Measurements from ENCODE around the gene PGBD2. TPM values are rescaled to one million over a fixed set of nuclear protein-coding genes. Genes with fewer than 3 reads are reported as not detected.

The PGBD2 gene
- total and polyA plus RNA-seq, 2 of the 13 experiments (the other 11 are each of a cell fraction or from before 2014, with no cell fraction given) = 6.0 to 7.4 TPM

- no peak for TF ChIP-seq ZBTB40 (IDR thresholded peaks at IDR 0.05)
- TF ChIP-seq ZBTB40 (CRISPR knock-in tag; IDR thresholded peaks at IDR 0.05) = 0 out of 2 replicates have a peak, but pooled peaks have one; percentile 22
- TF ChIP-seq ZNF333 (CRISPR knock-in tag; IDR thresholded peaks at IDR 0.05; ENCODE audit: borderline replicate concordance) = no peak
- TF ChIP-seq, protein P1, sequence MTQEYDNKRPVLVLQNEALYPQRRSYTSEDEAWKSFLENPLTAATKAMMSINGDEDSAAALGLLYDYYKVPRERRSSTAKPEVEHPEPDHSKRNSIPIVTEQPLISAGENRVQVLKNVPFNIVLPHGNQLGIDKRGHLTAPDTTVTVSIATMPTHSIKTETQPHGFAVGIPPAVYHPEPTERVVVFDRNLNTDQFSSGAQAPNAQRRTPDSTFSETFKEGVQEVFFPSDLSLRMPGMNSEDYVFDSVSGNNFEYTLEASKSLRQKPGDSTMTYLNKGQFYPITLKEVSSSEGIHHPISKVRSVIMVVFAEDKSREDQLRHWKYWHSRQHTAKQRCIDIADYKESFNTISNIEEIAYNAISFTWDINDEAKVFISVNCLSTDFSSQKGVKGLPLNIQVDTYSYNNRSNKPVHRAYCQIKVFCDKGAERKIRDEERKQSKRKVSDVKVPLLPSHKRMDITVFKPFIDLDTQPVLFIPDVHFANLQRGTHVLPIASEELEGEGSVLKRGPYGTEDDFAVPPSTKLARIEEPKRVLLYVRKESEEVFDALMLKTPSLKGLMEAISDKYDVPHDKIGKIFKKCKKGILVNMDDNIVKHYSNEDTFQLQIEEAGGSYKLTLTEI (CRISPR knock-in tag; conservative IDR thresholded peaks at IDR 0.05) = no peak
- TF ChIP-seq ZNF101 (CRISPR knock-in tag; IDR thresholded peaks at IDR 0.05; ENCODE audit: borderline replicate concordance, low read depth) = no peak; the same call in 1 of the 2 replicates
- TF ChIP-seq MAX (IDR thresholded peaks at IDR 0.05) = peak; percentile 95
- no peak for TF ChIP-seq TBP (CRISPR knock-in tag; IDR thresholded peaks at IDR 0.05)
- TF ChIP-seq GMEB1 (CRISPR knock-in tag; IDR thresholded peaks at IDR 0.05; ENCODE audit: borderline replicate concordance) = peak; percentile 89
- no peak for TF ChIP-seq ZNF34 (CRISPR knock-in tag; IDR thresholded peaks at IDR 0.05; ENCODE audit: borderline replicate concordance)
- peak; percentile 72; the same call in 1 of the 2 replicates for TF ChIP-seq LBX2 (CRISPR knock-in tag; IDR thresholded peaks at IDR 0.05; ENCODE audit: borderline replicate concordance)
- 0 out of 2 replicates have a peak, but pooled peaks have one; percentile 69 for TF ChIP-seq SNAPC2 (CRISPR knock-in tag; IDR thresholded peaks at IDR 0.05)
- no peak for TF ChIP-seq ZKSCAN8 (CRISPR knock-in tag; IDR thresholded peaks at IDR 0.05; ENCODE audit: borderline replicate concordance)
These were observed 46.8 kb upstream of the PGBD2 start, which contains the start of gene ZNF692 (continued) for GRCh38 chr1:248858891-248859889.

All from HepG2 (cell line).